ENCODE data around the gene CHURC1.

The CHURC1 gene

GRCh38 chr14:64938972-64939816 is 24.9 kb downstream of the CHURC1 start:
- DNase-seq (ENCODE audit: low spot score) (no peak), FAIRE-seq (no peak)

- no peak for DNase-seq (ENCODE audit: low spot score)
These were observed 25.5 kb downstream of the CHURC1 start for GRCh38 chr14:64939817-64940190.

GRCh38 chr14:64940336-64940910 is 26.2 kb downstream of the CHURC1 start:
- FAIRE-seq (no peak), DNase-seq (ENCODE audit: low spot score) (no peak)

More at GRCh38 chr14:64939817-64940190, 25.5 kb downstream of the CHURC1 start:
- FAIRE-seq, result no peak

GRCh38 chr14:64942531-64943111 is 28.4 kb downstream of the CHURC1 start, which contains the start of gene GPX2:
GPX2 (minus strand) TSS chr14:64942745; CDS start chr14:64942726, 19 bp downstream.
- DNase-seq (ENCODE audit: low spot score) (no peak), FAIRE-seq (no peak)

GRCh38 chr14:64943556-64943955 is 29.3 kb downstream of the CHURC1 start:
- FAIRE-seq (no peak), DNase-seq (ENCODE audit: low spot score) (no peak)

GRCh38 chr14:64944041-64944440 is 29.8 kb downstream of the CHURC1 start:
- DNase-seq (ENCODE audit: low spot score), result no peak

GRCh38 chr14:64944861-64945260 is 30.6 kb downstream of the CHURC1 start:
- FAIRE-seq (no peak), DNase-seq (ENCODE audit: low spot score) (no peak)

More at GRCh38 chr14:64944041-64944440, 29.8 kb downstream of the CHURC1 start:
- FAIRE-seq, result no peak

GRCh38 chr14:64945431-64946178 is 31.4 kb downstream of the CHURC1 start:
- no peak for DNase-seq (ENCODE audit: low spot score)
- FAIRE-seq, result no peak

GRCh38 chr14:64946310-64947045 is 32.2 kb downstream of the CHURC1 start:
- FAIRE-seq (no peak), DNase-seq (ENCODE audit: low spot score) (no peak)

- no peak for FAIRE-seq
- no peak for DNase-seq (ENCODE audit: low spot score)
These were observed 33.7 kb downstream of the CHURC1 start for GRCh38 chr14:64947710-64948611.

GRCh38 chr14:64948612-64949210 is 34.5 kb downstream of the CHURC1 start:
- DNase-seq (ENCODE audit: low spot score), result no peak
- FAIRE-seq, result no peak

GRCh38 chr14:64950889-64951288 is 36.6 kb downstream of the CHURC1 start:
- no peak for FAIRE-seq

GRCh38 chr14:64951291-64951690 is 37.0 kb downstream of the CHURC1 start:
- FAIRE-seq, result no peak
- no peak for DNase-seq (ENCODE audit: low spot score)

More at GRCh38 chr14:64950889-64951288, 36.6 kb downstream of the CHURC1 start:
- no peak for DNase-seq (ENCODE audit: low spot score)

GRCh38 chr14:64951724-64952123 is 37.5 kb downstream of the CHURC1 start:
- DNase-seq (ENCODE audit: low spot score) (no peak), FAIRE-seq (no peak)

GRCh38 chr14:64952598-64953309 is 38.5 kb downstream of the CHURC1 start:
- FAIRE-seq, result no peak
- DNase-seq (ENCODE audit: low spot score), result no peak

GRCh38 chr14:64953310-64953654 is 39.0 kb downstream of the CHURC1 start:
- FAIRE-seq (no peak), DNase-seq (ENCODE audit: low spot score) (no peak)

GRCh38 chr14:64953661-64954060 is 39.4 kb downstream of the CHURC1 start:
- FAIRE-seq (no peak), DNase-seq (ENCODE audit: low spot score) (no peak)

GRCh38 chr14:64954491-64955240 is 40.4 kb downstream of the CHURC1 start:
- FAIRE-seq (no peak), DNase-seq (ENCODE audit: low spot score) (no peak)
